NCI-H1930 (cell line): ENCODE results near the gene ZNF420.

Source experiments
- DNase-seq, 2 experiments: peaks; one replicate each; lab custom pipeline; 2025; lab: John Stamatoyannopoulos, UW

The ZNF420 gene

GRCh38 chr19:37148214-37148613 lies 70.0 kb downstream of the ZNF420 start:
- DNase-seq, result no peak

GRCh38 chr19:37160153-37160552 lies 81.9 kb downstream of the ZNF420 start:
- DNase-seq, result no peak

GRCh38 chr19:37165635-37166034 lies 87.4 kb downstream of the ZNF420 start:
- no peak for DNase-seq

GRCh38 chr19:37172368-37173366 lies 94.4 kb downstream of the ZNF420 start, which contains the start of gene ZNF585A:
TSS of gene ZNF585A (minus strand) at chr19:37172695. CDS start at chr19:37169910, 2,785 bp downstream.
- peak; percentile 96 to 97 for DNase-seq
